ENCODE measurements around the gene RPP38. TPM values are rescaled to one million over a fixed set of nuclear protein-coding genes. Genes with fewer than 3 reads are reported as not detected.

The RPP38 gene
- polyA plus RNA-seq (ENCODE audit: insufficient read length): 15.3 TPM

GRCh38 chr10:15097011-15097812 lies at the start of gene RPP38:
RPP38 (plus strand) TSS chr10:15097355; CDS start chr10:15103315, 5,960 bp downstream.
- DNase-seq: peak; percentile 96

- DNase-seq: no peak
Observed at GRCh38 chr10:15049533-15049932, 47.6 kb upstream of the RPP38 start.

- no peak for DNase-seq
Observed at GRCh38 chr10:15052121-15052520, 45.0 kb upstream of the RPP38 start.

GRCh38 chr10:15053061-15053460 lies 44.1 kb upstream of the RPP38 start:
- no peak for DNase-seq

GRCh38 chr10:15058689-15059088 lies 38.5 kb upstream of the RPP38 start:
- DNase-seq: no peak

- DNase-seq: no peak
Observed at GRCh38 chr10:15059914-15060313, 37.2 kb upstream of the RPP38 start.

GRCh38 chr10:15060638-15061037 lies 36.5 kb upstream of the RPP38 start:
- no peak for DNase-seq

GRCh38 chr10:15067154-15067553 lies 30.0 kb upstream of the RPP38 start:
- DNase-seq: no peak

- no peak for DNase-seq
Observed at GRCh38 chr10:15068802-15069201, 28.4 kb upstream of the RPP38 start.

GRCh38 chr10:15069230-15069629 lies 27.9 kb upstream of the RPP38 start:
- DNase-seq: no peak

- no peak for DNase-seq
Observed at GRCh38 chr10:15072358-15072757, 24.8 kb upstream of the RPP38 start.

- no peak for DNase-seq
Observed at GRCh38 chr10:15075421-15075820, 21.7 kb upstream of the RPP38 start.

GRCh38 chr10:15083674-15084501 lies 13.3 kb upstream of the RPP38 start:
- peak; percentile 23 for DNase-seq

- DNase-seq: peak; percentile 79
Observed at GRCh38 chr10:15084502-15084922, 12.6 kb upstream of the RPP38 start.

GRCh38 chr10:15088428-15089261 lies 8.5 kb upstream of the RPP38 start, which contains the start of gene ACBD7:
ACBD7 (minus strand) TSS chr10:15088776; CDS start chr10:15088728, 48 bp downstream.
- peak; percentile 81 for DNase-seq

- DNase-seq: no peak
Observed at GRCh38 chr10:15091418-15091817, 5.7 kb upstream of the RPP38 start.

- no peak for DNase-seq
Observed at GRCh38 chr10:15092855-15093408, 4.2 kb upstream of the RPP38 start.

- no peak for DNase-seq
Observed at GRCh38 chr10:15096661-15097010, 519 bp upstream of the RPP38 start.

GRCh38 chr10:15099886-15100285 lies 2.7 kb downstream of the RPP38 start:
- DNase-seq: no peak

GRCh38 chr10:15103513-15103912 lies 6.4 kb downstream of the RPP38 start:
- no peak for DNase-seq

- DNase-seq: peak; percentile 59
Observed at GRCh38 chr10:15106352-15107013, 9.3 kb downstream of the RPP38 start.

- DNase-seq: no peak
Observed at GRCh38 chr10:15112657-15113056, 15.5 kb downstream of the RPP38 start.
